Endothelial cell of umbilical vein (primary cell): ENCODE results near the gene SYMPK. TPM values are rescaled to one million over a fixed set of nuclear protein-coding genes. Genes with fewer than 3 reads are reported as not detected.
A peak's percentile ranks its signal among the peaks of the same experiment; 100 is the strongest.

Source experiments
- BruUV-seq: library from RNA; stranded (reverse); fragments of 400-500 nt; replicated peaks from 2 replicates; lab custom pipeline; 2021; lab: Mats Ljungman, UMichigan
- CTCF ChIA-PET: fragments of 300-600, 350-600 bp; sonication (Branson Sonifier 250); formaldehyde crosslinking; loops from one replicate; lab custom pipeline; 2021; ENCODE audit warnings: antibody characterized with exemption, inconsistent platforms; lab: Charles Lee
- POLR2A ChIA-PET: fragments of 300-600, 350-600 bp; sonication (Branson Sonifier 250); formaldehyde crosslinking; loops from one replicate; lab custom pipeline; 2021; ENCODE audit warnings: antibody characterized with exemption, inconsistent platforms; lab: Charles Lee
- DNase-seq: peaks from one replicate; pipeline ENCODE4 v3.0.0-alpha.2; 2011; ENCODE audit warnings: low read depth, low spot score
- FAIRE-seq: peaks from 2 replicates; lab custom pipeline; 2011; peaks lifted over from hg19 to GRCh38; lab: Jason Lieb, UNC
- H2AFZ ChIP-seq: 2 replicates; pipeline ENCODE4 v1.6.0; 2012; ENCODE audit warnings: low read depth, low read length, control low read depth, inconsistent platforms
- H3K27ac ChIP-seq: 2 replicates; pipeline ENCODE4 v1.5.1; 2011; ENCODE audit warnings: low read depth, mild to moderate bottlenecking, control low read depth, low read length, moderate library complexity; ENCODE audit not compliant: insufficient read depth
- H3K27me3 ChIP-seq, 2 experiments: 2 replicates each; pipeline versions ENCODE4 v1.6.0 to v1.6.1; 2011; ENCODE audit warnings: low read length in 2 of 2, mixed read lengths in 1 of 2; ENCODE audit not compliant: control insufficient read depth in 2 of 2, insufficient read depth in 2 of 2
- H3K36me3 ChIP-seq, 2 experiments: 2 replicates in 1 of 2; 3 replicates in 1 of 2; pipeline ENCODE4 v1.5.1; 2011; ENCODE audit warnings: low read length in 2 of 2, mild to moderate bottlenecking in 1 of 2, moderate library complexity in 1 of 2; ENCODE audit not compliant: control insufficient read depth in 2 of 2, insufficient read depth in 2 of 2; ENCODE audit errors: extremely low read depth in 1 of 2
- H3K4me1 ChIP-seq: 3 replicates; pipeline ENCODE4 v1.5.1; 2011; ENCODE audit warnings: mild to moderate bottlenecking, low read length; ENCODE audit not compliant: control insufficient read depth, insufficient read depth; ENCODE audit errors: extremely low read depth
- H3K4me2 ChIP-seq: 2 replicates; pipeline ENCODE4 v1.6.1; 2011; ENCODE audit warnings: low read length, control low read depth, mixed read lengths; ENCODE audit not compliant: insufficient read depth
- H3K4me3 ChIP-seq, 3 experiments: fragments of 200-600 bp in 1 of 3; sonication (generic), shearing (Covaris generic) in 1 of 3; replicated peaks in 1 of 3; 2 replicates each; pipeline ENCODE4 v1.5.1; 2011 to 2016; ENCODE audit warnings: control low read depth in 3 of 3, low read length in 3 of 3, mild to moderate bottlenecking in 2 of 3, inconsistent platforms in 1 of 3, low read depth in 1 of 3, moderate library complexity in 1 of 3; ENCODE audit not compliant: insufficient read depth in 1 of 3
- H3K79me2 ChIP-seq: 2 replicates; pipeline ENCODE4 v1.6.0; 2012; ENCODE audit warnings: low read length, inconsistent platforms; ENCODE audit not compliant: control insufficient read depth, insufficient read depth
- H3K9ac ChIP-seq: replicated peaks from 2 replicates; pipeline ENCODE3; 2011; ENCODE audit warnings: low read length, control low read depth; ENCODE audit not compliant: insufficient read depth; ENCODE audit errors: extremely low read depth
- H3K9me1 ChIP-seq: replicated peaks from 3 replicates; pipeline ENCODE4 v1.6.0; 2011; ENCODE audit warnings: mild to moderate bottlenecking, low read length; ENCODE audit not compliant: control insufficient read depth, insufficient read depth; ENCODE audit errors: extremely low read depth
- H3K9me3 ChIP-seq: replicated peaks from 2 replicates; pipeline ENCODE4 v1.5.1; 2012; ENCODE audit warnings: low read length, inconsistent platforms; ENCODE audit not compliant: control insufficient read depth, insufficient read depth
- H4K20me1 ChIP-seq: replicated peaks from 2 replicates; pipeline ENCODE3; 2011; ENCODE audit warnings: mild to moderate bottlenecking, low read length; ENCODE audit not compliant: control insufficient read depth, insufficient read depth; ENCODE audit errors: extremely low read depth
- CTCF ChIP-seq, 2 donors: IDR thresholded peaks; 1 replicate in 1 of 2; 2 replicates in 1 of 2; pipeline ENCODE4 v1.5.1; 2011; ENCODE audit warnings: low read length in 2 of 2, mild to moderate bottlenecking in 2 of 2, moderate library complexity in 2 of 2, control low read depth in 1 of 2, inconsistent platforms in 1 of 2, low read depth in 1 of 2; ENCODE audit not compliant: insufficient read depth in 1 of 2; ENCODE audit errors: extremely low read depth in 1 of 2
- EZH2 ChIP-seq: IDR thresholded peaks from 2 replicates; pipeline ENCODE4 v1.6.1; 2012; ENCODE audit warnings: borderline replicate concordance, low read depth, mild to moderate bottlenecking, moderate library complexity, low read length, inconsistent platforms; ENCODE audit not compliant: severe bottlenecking
- FOS ChIP-seq: IDR thresholded peaks from 2 replicates; pipeline ENCODE4 v1.6.1; 2011; ENCODE audit warnings: mild to moderate bottlenecking, low read length, moderate library complexity, borderline replicate concordance; ENCODE audit not compliant: insufficient read depth
- GATA2 ChIP-seq: IDR thresholded peaks from 2 replicates; pipeline ENCODE4 v1.7.0; 2011; ENCODE audit warnings: low read depth, mild to moderate bottlenecking, moderate library complexity, mixed read lengths, low read length; ENCODE audit not compliant: insufficient read length, insufficient read depth
- JUN ChIP-seq: IDR thresholded peaks from 2 replicates; pipeline ENCODE4 v1.6.1; 2011; ENCODE audit warnings: borderline replicate concordance, low read depth; ENCODE audit not compliant: insufficient read length, insufficient read depth
- MAX ChIP-seq: IDR thresholded peaks from 2 replicates; pipeline ENCODE4 v1.6.1; 2011; ENCODE audit not compliant: insufficient read depth, insufficient read length
- MYC ChIP-seq: IDR thresholded peaks from one replicate; pipeline ENCODE4 v1.6.1; 2011; ENCODE audit warnings: mild to moderate bottlenecking, low read depth, low read length
- POLR2A ChIP-seq: IDR thresholded peaks from 2 replicates; pipeline ENCODE4 v1.6.1; 2012; ENCODE audit warnings: low read depth, mild to moderate bottlenecking, control low read depth, low read length
- POLR2AphosphoS5 ChIP-seq: IDR thresholded peaks from 2 replicates; pipeline ENCODE4 v1.6.1; 2012; ENCODE audit warnings: low read depth, mild to moderate bottlenecking, control low read depth, low read length, moderate library complexity; ENCODE audit not compliant: insufficient read depth
- dilution Hi-C: fragments of 300-500 bp; cut with MboI; formaldehyde crosslinking; loops from one replicate; pipeline ENCODE4 v1.15.0; 2019; ENCODE audit warnings: low sequenced_read_pairs; ENCODE audit not compliant: extremely low pct_ligation_motif_present
- intact Hi-C: fragments of 100-400 bp; cut with micrococcal nuclease; formaldehyde crosslinking; loops from one replicate; pipeline ENCODE4 v1.10.0; 2022
- polyA plus RNA-seq, 4 experiments: library from polyadenylated mRNA; depleted of rRNA in 3 of 4; stranded (reverse) in 3 of 4; unstranded in 1 of 4; fragments of >200 nt; gene quantifications; 2 replicates each; pipeline versions ENCODE4 v1.2.1 to v1.2.3, GENCODE V29; 2011 to 2012; ENCODE audit warnings: missing spikeins in 1 of 4
- total RNA-seq: library from RNA; stranded (reverse); gene quantifications from 2 replicates; pipeline ENCODE4 v1.2.3, GENCODE V29; 2021

SYMPK gene
- total and polyA plus RNA-seq, 2 donors (not counting 3 experiments of a cell fraction or from before 2014, with no cell fraction given), result 89.8 to 95.7 TPM

GRCh38 chr19:45792470-45793177, 70.3 kb downstream of the SYMPK start, which contains the start of gene DMWD:
Gene DMWD, minus strand, starts transcription at chr19:45792845. Its CDS starts 89 bp downstream, at chr19:45792756.
- Histone ChIP-seq H3K4me3 (peak within 1 kb of the TSS; percentile 83 to 88 (median 85)), H3K27ac (peak within 1 kb of the TSS; percentile 57), H2AFZ (peak within 1 kb of the TSS; percentile 50), H3K4me2 (peak within 1 kb of the TSS; percentile 94), H3K9me3 (no peaks in the 10 kb centered on the region), H3K27me3 (no peaks in the 10 kb centered on the region), H3K4me1 (peaks cover 16% of the 10 kb centered on the region), H3K9me1 (no peaks in the 10 kb centered on the region), H3K36me3 (peaks cover 7 to 15% of the 10 kb centered on the region in 2 experiments), H3K9ac (peak within 1 kb of the TSS; percentile 87), H3K79me2 (peaks cover 18% of the 10 kb centered on the region), H4K20me1 (no peaks in the 10 kb centered on the region)
- FAIRE-seq, result peak; percentile 100
- DNase-seq, result peak; percentile 99
- no TSS peak for BruUV-seq
- ChIA-PET CTCF (interaction anchor here (0.7 to 2.3 kb wide), 9 partner anchors 10 to 75 kb away, joined by 3 to 29 read pairs (median 3); partner anchors contain the start of genes DMPK, FBXO46 and SIX5), POLR2A (interaction anchor here (0.6 to 1.3 kb wide), 4 partner anchors 10 to 62 kb away, joined by 3 to 19 read pairs (median 6); partner anchors contain the start of genes DMPK, FBXO46 and SIX5)
- dilution Hi-C loops, result no loop called here
- no peak for TF ChIP-seq JUN
- no peak for TF ChIP-seq MAX
- TF ChIP-seq FOS, result no peak
- peak; percentile 89 for TF ChIP-seq POLR2A
- peak; percentile 84 for TF ChIP-seq POLR2AphosphoS5
- TF ChIP-seq GATA2, result no peak
- TF ChIP-seq EZH2, result no peak
- TF ChIP-seq MYC, result no peak
- TF ChIP-seq CTCF (IDR thresholded peaks at IDR 0.05; ENCODE audit: extremely low read depth in 1 of 2, insufficient read depth in 1 of 2, low read depth in 1 of 2, low read length in 2 of 2), result no peak
- intact Hi-C loops, result loop anchor here (1.0 kb wide), 2 partner anchors 22 to 100 kb away; partner anchors contain the start of gene QPCTL
